ENCODE data around the gene COL17A1.

Gene COL17A1

GRCh38 chr10:104104418-104104817 is 18.7 kb upstream of the COL17A1 start:
- H3K4me3 ChIP-seq (replicated peaks; ENCODE audit: insufficient read depth, low read length), result no peak overlapping the region
- no peaks in the 10 kb centered on the region for H3K27me3 ChIP-seq (ENCODE audit: insufficient read depth, poor library complexity, severe bottlenecking)
- no peak for DNase-seq (ENCODE audit: low read depth in 1 of 2, low spot score in 1 of 2)
- TF ChIP-seq, protein P1, sequence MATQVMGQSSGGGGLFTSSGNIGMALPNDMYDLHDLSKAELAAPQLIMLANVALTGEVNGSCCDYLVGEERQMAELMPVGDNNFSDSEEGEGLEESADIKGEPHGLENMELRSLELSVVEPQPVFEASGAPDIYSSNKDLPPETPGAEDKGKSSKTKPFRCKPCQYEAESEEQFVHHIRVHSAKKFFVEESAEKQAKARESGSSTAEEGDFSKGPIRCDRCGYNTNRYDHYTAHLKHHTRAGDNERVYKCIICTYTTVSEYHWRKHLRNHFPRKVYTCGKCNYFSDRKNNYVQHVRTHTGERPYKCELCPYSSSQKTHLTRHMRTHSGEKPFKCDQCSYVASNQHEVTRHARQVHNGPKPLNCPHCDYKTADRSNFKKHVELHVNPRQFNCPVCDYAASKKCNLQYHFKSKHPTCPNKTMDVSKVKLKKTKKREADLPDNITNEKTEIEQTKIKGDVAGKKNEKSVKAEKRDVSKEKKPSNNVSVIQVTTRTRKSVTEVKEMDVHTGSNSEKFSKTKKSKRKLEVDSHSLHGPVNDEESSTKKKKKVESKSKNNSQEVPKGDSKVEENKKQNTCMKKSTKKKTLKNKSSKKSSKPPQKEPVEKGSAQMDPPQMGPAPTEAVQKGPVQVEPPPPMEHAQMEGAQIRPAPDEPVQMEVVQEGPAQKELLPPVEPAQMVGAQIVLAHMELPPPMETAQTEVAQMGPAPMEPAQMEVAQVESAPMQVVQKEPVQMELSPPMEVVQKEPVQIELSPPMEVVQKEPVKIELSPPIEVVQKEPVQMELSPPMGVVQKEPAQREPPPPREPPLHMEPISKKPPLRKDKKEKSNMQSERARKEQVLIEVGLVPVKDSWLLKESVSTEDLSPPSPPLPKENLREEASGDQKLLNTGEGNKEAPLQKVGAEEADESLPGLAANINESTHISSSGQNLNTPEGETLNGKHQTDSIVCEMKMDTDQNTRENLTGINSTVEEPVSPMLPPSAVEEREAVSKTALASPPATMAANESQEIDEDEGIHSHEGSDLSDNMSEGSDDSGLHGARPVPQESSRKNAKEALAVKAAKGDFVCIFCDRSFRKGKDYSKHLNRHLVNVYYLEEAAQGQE (IDR thresholded peaks at IDR 0.05; ENCODE audit: insufficient replicate concordance, low read depth), result no peak
- no peak for TF ChIP-seq GABPA (IDR thresholded peaks at IDR 0.05; ENCODE audit: low read depth)
- TF ChIP-seq POLR2AphosphoS5 (IDR thresholded peaks at IDR 0.05; ENCODE audit: low read depth), result no peak
- no peak for TF ChIP-seq SPI1 (IDR thresholded peaks at IDR 0.05; ENCODE audit: borderline replicate concordance, low read depth)
- H3K27ac ChIP-seq (replicated peaks), result no peak overlapping the region

- DNase-seq (ENCODE audit: low read depth in 1 of 2, low spot score in 1 of 2), result no peak
- Histone ChIP-seq H3K27me3 (ENCODE audit: insufficient read depth, poor library complexity, severe bottlenecking) (no peaks in the 10 kb centered on the region), H3K4me3 (replicated peaks; ENCODE audit: insufficient read depth, low read length) (no peak overlapping the region), H3K27ac (replicated peaks) (no peak overlapping the region)
- no peak for TF ChIP-seq GABPA (IDR thresholded peaks at IDR 0.05; ENCODE audit: low read depth)
- TF ChIP-seq, protein P2, sequence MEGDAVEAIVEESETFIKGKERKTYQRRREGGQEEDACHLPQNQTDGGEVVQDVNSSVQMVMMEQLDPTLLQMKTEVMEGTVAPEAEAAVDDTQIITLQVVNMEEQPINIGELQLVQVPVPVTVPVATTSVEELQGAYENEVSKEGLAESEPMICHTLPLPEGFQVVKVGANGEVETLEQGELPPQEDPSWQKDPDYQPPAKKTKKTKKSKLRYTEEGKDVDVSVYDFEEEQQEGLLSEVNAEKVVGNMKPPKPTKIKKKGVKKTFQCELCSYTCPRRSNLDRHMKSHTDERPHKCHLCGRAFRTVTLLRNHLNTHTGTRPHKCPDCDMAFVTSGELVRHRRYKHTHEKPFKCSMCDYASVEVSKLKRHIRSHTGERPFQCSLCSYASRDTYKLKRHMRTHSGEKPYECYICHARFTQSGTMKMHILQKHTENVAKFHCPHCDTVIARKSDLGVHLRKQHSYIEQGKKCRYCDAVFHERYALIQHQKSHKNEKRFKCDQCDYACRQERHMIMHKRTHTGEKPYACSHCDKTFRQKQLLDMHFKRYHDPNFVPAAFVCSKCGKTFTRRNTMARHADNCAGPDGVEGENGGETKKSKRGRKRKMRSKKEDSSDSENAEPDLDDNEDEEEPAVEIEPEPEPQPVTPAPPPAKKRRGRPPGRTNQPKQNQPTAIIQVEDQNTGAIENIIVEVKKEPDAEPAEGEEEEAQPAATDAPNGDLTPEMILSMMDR (IDR thresholded peaks at IDR 0.05; ENCODE audit: insufficient read depth, low read length), result no peak
- TF ChIP-seq SPI1 (IDR thresholded peaks at IDR 0.05; ENCODE audit: borderline replicate concordance, low read depth), result no peak
- TF ChIP-seq, protein P1 (IDR thresholded peaks at IDR 0.05; ENCODE audit: insufficient replicate concordance, low read depth), result no peak
- TF ChIP-seq POLR2AphosphoS5 (IDR thresholded peaks at IDR 0.05; ENCODE audit: low read depth), result no peak
Measured at GRCh38 chr10:104103956-104104355, 18.3 kb upstream of the COL17A1 start.

- no peak for DNase-seq (ENCODE audit: low read depth in 1 of 2, low spot score in 1 of 2)
- no peak overlapping the region for H3K4me3 ChIP-seq (replicated peaks; ENCODE audit: insufficient read depth, low read length)
- no peak for TF ChIP-seq SPI1 (IDR thresholded peaks at IDR 0.05; ENCODE audit: borderline replicate concordance, low read depth)
- no peak for TF ChIP-seq GABPA (IDR thresholded peaks at IDR 0.05; ENCODE audit: low read depth)
- no peak for TF ChIP-seq POLR2AphosphoS5 (IDR thresholded peaks at IDR 0.05; ENCODE audit: low read depth)
- TF ChIP-seq, protein P2 (IDR thresholded peaks at IDR 0.05; ENCODE audit: insufficient read depth, low read length), result no peak
- TF ChIP-seq, protein P1 (IDR thresholded peaks at IDR 0.05; ENCODE audit: insufficient replicate concordance, low read depth), result no peak
- H3K27ac ChIP-seq (replicated peaks), result no peak overlapping the region
- no peaks in the 10 kb centered on the region for H3K27me3 ChIP-seq (ENCODE audit: insufficient read depth, poor library complexity, severe bottlenecking)
Measured at GRCh38 chr10:104101902-104102301, 16.2 kb upstream of the COL17A1 start.

Data from HL-60 (cell line).